ENCODE results near the gene PIK3CA. TPM values are rescaled to one million over a fixed set of nuclear protein-coding genes. Genes with fewer than 3 reads are reported as not detected.
"Not testable (repeated sequence)": the region's sequence is repeated elsewhere in the genome, so short reads cannot be mapped to it uniquely, and the experiment has no call there.

PIK3CA gene
- total RNA-seq, 2 experiments from 2014 or later = 16.7 to 19.1 TPM

DNA sequence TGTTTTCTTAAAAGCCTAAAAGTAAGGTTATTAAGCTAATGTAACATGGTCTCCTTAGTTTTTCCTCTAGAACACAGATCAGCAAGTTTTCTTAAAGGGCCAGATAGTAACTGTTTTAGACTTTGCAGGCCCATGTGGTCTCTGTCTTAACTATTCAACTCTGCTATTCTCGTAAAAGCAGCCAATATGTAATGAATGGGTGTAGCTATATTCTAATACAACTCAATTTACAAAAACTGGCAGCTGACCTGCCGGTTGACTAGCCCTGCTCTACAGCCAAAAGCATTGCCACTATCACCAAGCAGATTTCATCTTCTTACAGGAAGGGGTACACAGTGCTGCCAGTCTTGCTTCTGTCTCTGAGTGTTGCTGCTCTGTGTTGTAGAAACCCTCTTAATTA is 75.4 kb downstream of the PIK3CA start:
- ChIA-PET POLR2A (no interaction called here), CTCF (no interaction called here)
- Mint-ChIP-seq H3K4me3 (no peak overlapping the region), H3K4me1 (ENCODE audit: low read depth) (no peaks in the 10 kb centered on the region), H3K27me3 (no peaks in the 10 kb centered on the region), H3K36me3 (peaks cover 5% of the 10 kb centered on the region), H3K27ac (no peak overlapping the region), H3K9me3 (no peaks in the 10 kb centered on the region)
- DNase-seq = no peak
- intact Hi-C loops (cut with micrococcal nuclease) = no loop called here

DNA sequence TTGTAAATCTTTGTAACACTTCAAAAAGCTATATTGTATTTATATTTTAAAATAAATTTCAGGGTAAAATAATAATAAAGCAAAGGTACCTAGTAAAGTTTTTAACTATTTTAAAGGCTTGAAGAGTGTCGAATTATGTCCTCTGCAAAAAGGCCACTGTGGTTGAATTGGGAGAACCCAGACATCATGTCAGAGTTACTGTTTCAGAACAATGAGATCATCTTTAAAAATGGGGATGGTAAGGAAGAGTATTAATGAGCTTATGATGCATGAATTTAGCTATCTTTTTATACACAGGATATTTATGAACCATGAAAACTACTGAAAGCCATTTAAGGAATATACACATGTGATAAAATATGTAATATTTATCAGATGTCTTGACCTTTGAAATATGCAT is 76.4 kb downstream of the PIK3CA start:
- intact Hi-C loops (cut with micrococcal nuclease) = no loop called here
- Mint-ChIP-seq H3K4me1 (ENCODE audit: low read depth) (no peaks in the 10 kb centered on the region), H3K9me3 (no peaks in the 10 kb centered on the region), H3K27me3 (no peaks in the 10 kb centered on the region), H3K4me3 (no peak overlapping the region), H3K27ac (no peak overlapping the region), H3K36me3 (peaks cover 5% of the 10 kb centered on the region)
- no peak for DNase-seq
- CTCF ChIA-PET = no interaction called here
- POLR2A ChIA-PET = no interaction called here

DNA sequence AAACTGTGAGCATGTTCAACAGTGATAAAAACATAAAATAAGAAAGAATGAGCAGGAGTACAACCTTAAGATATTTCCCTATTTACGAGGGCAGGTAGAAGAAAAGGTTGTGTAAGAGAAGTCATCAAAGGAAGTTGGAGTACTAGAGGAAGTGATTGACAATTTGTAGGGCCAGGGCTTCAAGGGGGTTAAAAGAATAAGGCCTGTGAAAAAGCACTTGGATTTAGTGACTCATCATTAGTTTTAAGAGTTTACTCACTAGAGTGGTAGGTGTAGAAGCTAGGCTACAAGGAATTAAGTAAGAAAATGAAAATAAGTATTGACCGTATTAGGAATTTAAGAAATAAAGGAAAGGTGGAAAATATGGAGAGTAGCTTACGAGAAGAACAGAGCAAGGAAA is 79.2 kb downstream of the PIK3CA start:
- peaks cover 23% of the 10 kb centered on the region for H3K36me3 Mint-ChIP-seq
- CTCF ChIA-PET = no interaction called here
- H3K4me3 Mint-ChIP-seq = no peak overlapping the region
- H3K27ac Mint-ChIP-seq = no peak overlapping the region
- POLR2A ChIA-PET = no interaction called here
- H3K27me3 Mint-ChIP-seq = no peaks in the 10 kb centered on the region
- DNase-seq = no peak
- no peaks in the 10 kb centered on the region for H3K4me1 Mint-ChIP-seq (ENCODE audit: low read depth)
- H3K9me3 Mint-ChIP-seq = no peaks in the 10 kb centered on the region
- intact Hi-C loops (cut with micrococcal nuclease) = no loop called here

DNA sequence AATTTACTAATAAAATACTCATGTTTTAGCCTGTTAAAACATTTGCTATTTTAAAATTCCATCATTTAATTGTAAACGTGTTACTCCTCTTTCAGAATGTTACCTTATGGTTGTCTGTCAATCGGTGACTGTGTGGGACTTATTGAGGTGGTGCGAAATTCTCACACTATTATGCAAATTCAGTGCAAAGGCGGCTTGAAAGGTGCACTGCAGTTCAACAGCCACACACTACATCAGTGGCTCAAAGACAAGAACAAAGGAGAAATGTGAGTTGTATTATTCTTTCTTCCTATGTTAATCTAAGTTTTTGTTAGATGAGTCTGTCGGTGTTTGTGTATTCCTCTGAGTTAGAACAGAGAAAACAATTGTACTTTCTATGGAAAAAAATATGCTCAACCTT is 81.0 kb downstream of the PIK3CA start:
- intact Hi-C loops (cut with micrococcal nuclease) = no loop called here
- ChIA-PET POLR2A (no interaction called here), CTCF (no interaction called here)
- Mint-ChIP-seq H3K27me3 (no peaks in the 10 kb centered on the region), H3K9me3 (no peaks in the 10 kb centered on the region), H3K4me3 (no peak overlapping the region), H3K27ac (no peak overlapping the region), H3K36me3 (peaks cover 27% of the 10 kb centered on the region), H3K4me1 (ENCODE audit: low read depth) (no peaks in the 10 kb centered on the region)
- no peak for DNase-seq

DNA sequence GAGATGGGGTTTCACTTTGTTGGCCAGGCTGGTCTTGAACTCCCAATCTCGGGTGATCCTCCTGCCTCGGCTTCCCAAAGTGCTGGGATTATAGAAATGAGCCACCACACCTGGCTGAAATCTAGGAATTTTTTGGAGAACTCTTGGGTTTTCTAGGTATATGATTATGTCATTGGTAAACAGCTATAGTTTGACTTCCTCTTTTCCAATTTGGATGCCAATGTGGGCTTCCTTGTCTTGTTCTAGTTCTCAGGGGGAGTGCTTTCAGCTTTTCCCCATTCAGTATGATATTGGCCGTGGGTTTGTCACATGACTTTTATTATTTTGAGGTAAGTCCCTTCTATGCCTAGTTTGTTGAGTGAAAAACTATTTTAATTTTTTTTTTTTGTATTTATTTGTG is 84.9 kb downstream of the PIK3CA start:
- intact Hi-C loops (cut with micrococcal nuclease) = no loop called here
- ChIA-PET POLR2A (no interaction called here), CTCF (interaction anchor here (1.0 kb wide), 1 partner anchor 13 kb away, joined by 6 read pairs; no protein-coding TSS in a partner anchor)
- H3K4me1 Mint-ChIP-seq (ENCODE audit: low read depth) = peaks cover 5% of the 10 kb centered on the region
- no peak for DNase-seq
- H3K27me3 Mint-ChIP-seq = no peaks in the 10 kb centered on the region
- no peaks in the 10 kb centered on the region for H3K9me3 Mint-ChIP-seq
- H3K27ac Mint-ChIP-seq = no peak overlapping the region
- peaks cover 30% of the 10 kb centered on the region for H3K36me3 Mint-ChIP-seq
- H3K4me3 Mint-ChIP-seq = no peak overlapping the region

DNA sequence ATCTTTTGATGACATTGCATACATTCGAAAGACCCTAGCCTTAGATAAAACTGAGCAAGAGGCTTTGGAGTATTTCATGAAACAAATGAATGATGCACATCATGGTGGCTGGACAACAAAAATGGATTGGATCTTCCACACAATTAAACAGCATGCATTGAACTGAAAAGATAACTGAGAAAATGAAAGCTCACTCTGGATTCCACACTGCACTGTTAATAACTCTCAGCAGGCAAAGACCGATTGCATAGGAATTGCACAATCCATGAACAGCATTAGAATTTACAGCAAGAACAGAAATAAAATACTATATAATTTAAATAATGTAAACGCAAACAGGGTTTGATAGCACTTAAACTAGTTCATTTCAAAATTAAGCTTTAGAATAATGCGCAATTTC is 86.0 kb downstream of the PIK3CA start:
- CTCF ChIA-PET = no interaction called here
- Mint-ChIP-seq H3K36me3 (peaks cover 30% of the 10 kb centered on the region), H3K9me3 (no peaks in the 10 kb centered on the region), H3K4me1 (ENCODE audit: low read depth) (peaks cover 5% of the 10 kb centered on the region), H3K27ac (no peak overlapping the region), H3K4me3 (no peak overlapping the region), H3K27me3 (no peaks in the 10 kb centered on the region)
- POLR2A ChIA-PET = no interaction called here
- intact Hi-C loops (cut with micrococcal nuclease) = no loop called here
- no peak for DNase-seq

DNA sequence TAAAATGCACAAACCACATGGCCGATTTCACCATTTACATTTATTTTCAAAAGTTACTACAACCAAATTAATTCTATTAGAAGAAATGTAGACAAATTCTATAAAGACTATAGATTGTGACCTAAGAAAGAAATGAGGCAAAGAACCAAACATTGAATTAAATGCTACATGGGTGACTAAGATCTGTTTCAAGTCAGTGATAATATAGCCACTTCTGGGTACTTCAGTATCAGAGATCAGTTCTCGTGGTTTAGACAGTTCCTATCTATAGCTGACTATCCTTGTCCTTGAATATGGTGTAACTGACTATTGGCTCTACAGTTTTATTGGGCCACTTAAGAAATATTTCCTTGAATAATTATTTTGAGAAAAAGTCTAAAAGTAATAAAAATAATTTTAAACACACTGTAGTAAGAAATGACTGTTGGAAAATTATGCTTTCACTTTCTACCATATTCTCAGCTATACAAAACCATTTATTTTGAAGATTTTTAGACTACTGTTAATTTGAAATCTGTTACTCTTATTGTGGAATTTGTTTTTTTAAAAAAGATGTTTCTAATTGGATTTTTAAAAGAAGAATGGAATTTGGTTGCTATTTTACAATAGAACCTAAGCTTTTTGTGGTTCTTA is 88.6 kb downstream of the PIK3CA start:
- Mint-ChIP-seq H3K9me3 (no peaks in the 10 kb centered on the region), H3K4me1 (ENCODE audit: low read depth) (peaks cover 5% of the 10 kb centered on the region), H3K27ac (no peak overlapping the region), H3K27me3 (no peaks in the 10 kb centered on the region), H3K36me3 (peaks cover 16% of the 10 kb centered on the region), H3K4me3 (no peak overlapping the region)
- ChIA-PET POLR2A (no interaction called here), CTCF (no interaction called here)
- DNase-seq = no peak
- intact Hi-C loops (cut with micrococcal nuclease) = no loop called here

DNA sequence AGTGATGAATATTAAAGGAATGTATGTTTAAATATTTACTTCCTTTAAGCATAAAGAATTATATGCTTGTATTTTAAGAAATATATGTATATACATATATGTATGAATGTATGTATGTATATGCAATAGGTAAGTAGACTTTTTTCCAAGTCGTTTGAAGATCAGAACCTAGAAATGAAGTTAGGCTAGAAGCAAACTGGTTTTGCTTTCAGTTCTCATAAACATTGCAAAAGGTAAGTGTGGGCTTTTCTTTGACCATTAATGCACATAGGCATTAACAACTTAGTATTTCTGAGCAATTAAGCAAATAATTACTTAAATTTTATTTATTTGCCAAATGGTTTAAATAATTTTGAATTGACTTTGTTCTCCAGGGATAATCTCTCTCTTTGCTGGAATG is 92.1 kb downstream of the PIK3CA start:
- H3K4me3 Mint-ChIP-seq; CTCF ChIA-PET; H3K27me3 Mint-ChIP-seq; H3K9me3 Mint-ChIP-seq; intact Hi-C loops (cut with micrococcal nuclease); DNase-seq; H3K4me1 Mint-ChIP-seq (ENCODE audit: low read depth); H3K36me3 Mint-ChIP-seq; POLR2A ChIA-PET; H3K27ac Mint-ChIP-seq: not testable (repeated sequence)

DNA sequence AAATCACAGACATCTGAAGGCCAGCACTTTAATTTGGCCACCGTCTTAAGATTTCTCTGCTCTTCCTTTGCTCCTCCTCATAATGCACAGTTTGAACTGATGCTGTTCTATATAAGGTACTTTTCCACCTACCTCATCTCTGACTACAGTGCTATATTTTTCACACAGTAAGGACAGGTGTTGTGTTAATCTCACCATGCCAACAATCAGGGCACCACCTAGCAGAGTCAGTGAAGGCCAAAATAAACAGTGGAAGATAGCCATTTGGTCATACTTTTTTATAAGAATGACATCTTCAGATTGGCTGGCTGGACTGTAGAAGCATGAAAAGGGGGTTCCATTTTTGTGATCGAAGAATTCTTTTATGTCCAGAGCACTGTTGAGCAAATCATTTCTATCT is 94.7 kb downstream of the PIK3CA start:
- intact Hi-C loops (cut with micrococcal nuclease); H3K27ac Mint-ChIP-seq; CTCF ChIA-PET; POLR2A ChIA-PET; H3K4me3 Mint-ChIP-seq; H3K4me1 Mint-ChIP-seq (ENCODE audit: low read depth); DNase-seq; H3K9me3 Mint-ChIP-seq; H3K36me3 Mint-ChIP-seq; H3K27me3 Mint-ChIP-seq: not testable (repeated sequence)

DNA sequence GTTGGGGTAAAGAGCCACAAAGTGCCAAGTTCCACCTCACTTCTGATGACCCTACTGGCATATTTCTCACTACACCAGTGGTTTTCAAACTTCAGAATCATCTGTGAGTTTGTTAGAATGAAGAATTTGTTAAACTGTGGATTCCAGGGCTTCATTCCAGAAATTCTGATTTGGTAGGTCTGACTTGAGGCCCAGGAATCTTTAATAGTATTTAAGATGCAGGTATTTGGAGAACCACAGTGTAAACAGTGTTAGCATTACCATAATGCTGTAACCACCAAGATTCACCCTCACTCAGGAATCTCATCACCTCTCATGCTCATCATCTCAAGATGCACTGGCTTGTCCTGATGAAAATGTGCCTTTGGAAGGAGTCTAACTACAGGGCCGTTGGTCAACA is 96.7 kb downstream of the PIK3CA start:
- H3K27me3 Mint-ChIP-seq = no peaks in the 10 kb centered on the region
- ChIA-PET CTCF (no interaction called here), POLR2A (no interaction called here)
- H3K9me3 Mint-ChIP-seq = no peaks in the 10 kb centered on the region
- H3K36me3 Mint-ChIP-seq = no peaks in the 10 kb centered on the region
- no peak for DNase-seq
- intact Hi-C loops (cut with micrococcal nuclease) = no loop called here
- H3K4me1 Mint-ChIP-seq (ENCODE audit: low read depth) = no peaks in the 10 kb centered on the region
- H3K27ac Mint-ChIP-seq = no peak overlapping the region
- no peak overlapping the region for H3K4me3 Mint-ChIP-seq

DNA sequence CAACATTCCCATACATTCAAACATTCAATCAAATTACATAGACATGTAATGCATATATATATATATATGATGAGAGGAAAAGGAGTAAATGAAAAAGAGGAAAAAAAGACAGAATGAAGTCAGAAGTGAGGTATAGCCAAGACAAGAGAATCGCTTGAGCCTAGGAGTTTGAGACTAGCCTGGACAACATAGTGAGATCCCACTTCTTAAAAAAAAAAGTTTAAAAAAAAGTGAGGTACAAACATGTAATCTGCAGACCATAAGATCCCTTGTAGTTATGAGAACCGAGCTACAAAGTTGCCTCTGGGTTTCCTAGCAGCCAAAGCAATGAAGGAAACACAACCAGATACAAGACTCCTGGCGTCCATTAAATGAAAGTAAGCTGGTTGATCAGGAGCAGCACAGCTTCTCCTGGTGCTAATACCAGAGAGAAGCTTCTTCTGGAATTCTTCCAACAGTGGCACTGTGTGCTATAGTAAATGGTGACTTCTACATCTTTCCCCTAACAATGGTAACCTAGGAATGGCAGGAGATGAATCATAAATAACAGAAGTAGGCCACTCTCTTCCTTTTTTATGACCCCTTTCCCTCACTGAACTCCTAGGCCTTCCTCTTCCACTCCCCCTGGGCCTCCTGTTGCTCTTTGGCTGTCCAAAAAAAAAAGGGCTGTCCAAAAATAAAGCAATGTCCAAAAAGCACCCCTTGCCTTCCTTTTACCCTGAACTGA is 99.3 kb downstream of the PIK3CA start:
- Mint-ChIP-seq H3K4me1 (ENCODE audit: low read depth) (no peaks in the 10 kb centered on the region), H3K27me3 (no peaks in the 10 kb centered on the region), H3K36me3 (no peaks in the 10 kb centered on the region), H3K4me3 (no peak overlapping the region), H3K27ac (no peak overlapping the region), H3K9me3 (no peaks in the 10 kb centered on the region)
- no peak for DNase-seq
- intact Hi-C loops (cut with micrococcal nuclease) = no loop called here
- POLR2A ChIA-PET = no interaction called here
- CTCF ChIA-PET = interaction anchor here (0.6 kb wide), 1 partner anchor 29 kb away, joined by 3 read pairs; no protein-coding TSS in a partner anchor

DNA sequence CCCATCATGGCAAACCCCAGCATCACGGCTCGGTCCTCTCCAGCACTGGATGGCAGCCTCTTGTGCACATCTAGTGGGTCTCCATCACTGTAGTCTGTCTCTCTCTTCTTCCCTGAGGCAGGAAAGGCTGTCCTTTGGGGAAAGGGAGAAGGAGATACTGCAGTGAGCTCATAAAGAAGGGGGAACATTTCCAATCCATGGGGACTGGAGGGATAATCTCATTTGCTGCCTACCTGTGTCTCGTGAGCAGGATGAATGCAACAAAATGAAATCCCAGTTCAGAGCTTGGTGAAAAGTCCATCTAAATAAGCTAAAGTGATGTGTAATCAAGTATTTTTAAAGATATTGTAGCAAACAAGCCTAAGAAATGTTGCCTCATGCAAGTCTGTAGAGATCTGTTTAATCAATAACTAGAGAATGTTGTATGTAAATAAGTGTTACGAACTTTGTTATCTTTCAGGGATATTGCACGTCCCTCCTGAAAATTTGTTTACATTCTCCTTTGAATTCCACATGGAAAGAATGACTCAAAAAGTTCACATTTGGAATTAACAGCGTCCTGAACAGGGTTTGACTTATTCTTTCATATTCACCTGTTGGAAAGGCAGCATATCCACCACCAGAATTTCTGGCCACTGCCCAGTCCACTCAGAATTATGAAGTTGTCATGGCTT is 102.8 kb downstream of the PIK3CA start, which contains the start of gene KCNMB3:
TSS of gene KCNMB3 (minus strand) at position 312 of the 674 bp plus-strand sequence. CDS start at position 188, 124 bp downstream.
- no peaks in the 10 kb centered on the region for H3K4me1 Mint-ChIP-seq (ENCODE audit: low read depth)
- CTCF ChIA-PET = no interaction called here
- H3K36me3 Mint-ChIP-seq = no peaks in the 10 kb centered on the region
- intact Hi-C loops (cut with micrococcal nuclease) = no loop called here
- no peak within 1 kb of the TSS for H3K4me3 Mint-ChIP-seq
- POLR2A ChIA-PET = no interaction called here
- no peaks in the 10 kb centered on the region for H3K9me3 Mint-ChIP-seq
- DNase-seq = no peak
- no peaks in the 10 kb centered on the region for H3K27me3 Mint-ChIP-seq
- no peak within 1 kb of the TSS for H3K27ac Mint-ChIP-seq

DNA sequence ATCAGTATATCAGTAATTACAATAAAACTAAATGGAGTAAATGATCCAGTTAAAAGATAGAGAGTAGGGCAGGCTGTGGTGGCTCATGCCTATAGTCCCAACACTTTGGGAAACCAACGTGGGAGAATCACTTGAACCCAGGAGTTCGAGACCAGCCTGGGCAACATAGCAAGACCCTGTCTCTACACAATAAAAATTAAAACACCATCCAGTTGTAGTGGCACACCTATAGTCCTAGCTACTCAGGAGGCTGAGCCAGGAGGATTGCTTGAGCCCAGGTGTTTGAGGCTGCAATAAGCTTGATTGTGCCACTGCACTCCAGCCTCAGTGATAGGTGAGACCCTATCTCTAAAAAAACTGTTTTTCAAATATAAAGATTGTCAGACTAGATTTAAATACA is 108.7 kb downstream of the PIK3CA start:
- ChIA-PET CTCF (no interaction called here), POLR2A (no interaction called here)
- intact Hi-C loops (cut with micrococcal nuclease) = no loop called here
- H3K9me3 Mint-ChIP-seq = peaks cover 12% of the 10 kb centered on the region
- peaks cover 7% of the 10 kb centered on the region for H3K4me1 Mint-ChIP-seq (ENCODE audit: low read depth)
- no peak overlapping the region for H3K27ac Mint-ChIP-seq
- no peak for DNase-seq
- no peaks in the 10 kb centered on the region for H3K36me3 Mint-ChIP-seq
- H3K4me3 Mint-ChIP-seq = no peak overlapping the region
- no peaks in the 10 kb centered on the region for H3K27me3 Mint-ChIP-seq

All from activated CD4-positive, alpha-beta memory T cell treated with anti-CD3 and anti-CD28 coated beads for 36 hours (primary cell).